GM19240 (cell line): ENCODE data around the gene FFAR3.
"Not testable (repeated sequence)": the region's sequence is repeated elsewhere in the genome, so short reads cannot be mapped to it uniquely, and the experiment has no call there.

ENCODE experiments used
- DNase-seq: peaks from one replicate; pipeline ENCODE4 v3.0.0; 2011; ENCODE audit warnings: low spot score; ENCODE audit not compliant: insufficient read length

The FFAR3 gene

GRCh38 chr19:35349614-35350521, 8.4 kb upstream of the FFAR3 start:
- no peak for DNase-seq

DNA sequence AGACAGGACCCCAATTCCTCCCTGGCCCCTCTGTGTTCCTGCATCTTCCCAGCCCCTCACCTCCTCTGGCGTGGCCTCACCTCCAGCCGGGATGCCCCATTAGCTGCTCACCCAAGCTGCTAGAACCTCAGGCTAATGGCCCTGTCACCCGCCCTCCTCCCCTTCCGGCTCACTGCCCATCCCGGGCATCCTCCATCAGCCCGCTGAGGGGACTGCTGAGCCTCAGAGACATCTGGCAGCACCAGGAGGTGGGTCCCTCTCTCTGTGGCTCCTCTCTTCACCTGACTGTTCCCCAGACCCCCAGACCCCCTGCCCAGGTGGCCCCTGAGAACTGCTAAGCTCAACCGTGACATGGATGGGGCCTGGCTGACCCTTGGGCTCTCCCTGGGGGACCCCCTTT, 7.7 kb upstream of the FFAR3 start:
- no peak for DNase-seq

- DNase-seq: no peak
These were observed 6.7 kb upstream of the FFAR3 start for GRCh38 chr19:35351411-35352176.

DNA sequence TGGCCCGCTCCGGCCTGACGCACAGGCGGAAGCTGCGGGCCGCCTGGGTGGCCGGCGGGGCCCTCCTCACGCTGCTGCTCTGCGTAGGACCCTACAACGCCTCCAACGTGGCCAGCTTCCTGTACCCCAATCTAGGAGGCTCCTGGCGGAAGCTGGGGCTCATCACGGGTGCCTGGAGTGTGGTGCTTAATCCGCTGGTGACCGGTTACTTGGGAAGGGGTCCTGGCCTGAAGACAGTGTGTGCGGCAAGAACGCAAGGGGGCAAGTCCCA, 6.1 kb upstream of the FFAR3 start:
- DNase-seq: no peak

- DNase-seq: peak; percentile 68
These were observed 5.6 kb upstream of the FFAR3 start for GRCh38 chr19:35352448-35353304.

DNA sequence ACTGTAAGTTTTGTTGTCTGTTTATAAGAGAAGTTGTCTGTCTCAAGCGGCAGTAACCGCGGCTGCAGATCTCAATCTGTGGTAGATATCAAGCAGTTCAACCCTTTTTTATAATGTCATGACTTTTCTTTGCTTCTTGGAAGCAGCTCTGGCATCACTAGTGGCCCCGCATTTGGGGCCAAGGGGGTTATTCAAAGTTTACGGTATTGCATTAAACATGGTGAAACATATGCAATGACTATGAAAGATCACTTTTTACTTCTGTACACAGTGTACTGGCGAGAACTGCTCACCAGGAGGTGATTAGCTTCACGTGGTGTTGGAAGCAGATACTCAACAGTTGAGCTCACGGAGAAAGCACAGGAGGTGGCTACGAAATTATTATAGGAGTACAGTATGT, 4.6 kb upstream of the FFAR3 start:
- DNase-seq: no peak

GRCh38 chr19:35354898-35355297, 3.4 kb upstream of the FFAR3 start:
- no peak for DNase-seq

DNA sequence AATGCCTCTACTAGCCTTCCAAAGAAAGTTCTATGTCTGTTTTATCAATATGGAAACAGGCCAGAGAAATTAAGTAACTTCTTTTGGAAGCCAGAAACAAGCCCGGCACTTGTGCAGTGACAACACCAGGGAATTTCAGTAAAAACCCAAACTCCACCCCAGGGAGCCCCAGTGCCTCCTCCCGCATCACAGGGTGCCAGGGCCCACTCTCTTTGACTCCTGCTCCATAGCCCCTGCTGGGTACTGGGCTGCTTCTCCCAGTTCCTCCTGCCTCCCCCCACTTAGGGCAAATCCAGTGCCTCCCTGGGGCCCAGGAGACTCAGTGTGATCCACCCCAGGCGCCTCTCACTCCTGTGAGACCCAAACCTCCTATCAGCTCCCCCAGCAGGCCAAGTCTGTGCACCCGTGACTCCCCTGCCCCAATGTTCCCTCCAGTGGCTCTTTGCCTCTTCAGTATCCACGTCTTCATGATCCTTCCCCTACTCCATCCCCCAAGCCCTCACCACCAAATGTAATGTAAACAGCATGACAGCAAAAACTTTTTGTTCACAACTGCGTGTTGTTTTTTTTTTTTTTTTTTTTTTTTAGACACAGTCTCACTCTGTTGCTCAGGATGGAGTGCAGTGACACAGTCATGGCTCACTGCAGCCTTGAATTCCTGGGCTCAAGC, 2.3 kb upstream of the FFAR3 start:
- DNase-seq: no peak

GRCh38 chr19:35358834-35359233, 574 bp downstream of the FFAR3 start:
- DNase-seq: not testable (repeated sequence)

GRCh38 chr19:35359395-35359794, 1.1 kb downstream of the FFAR3 start:
- DNase-seq: not testable (repeated sequence)

- DNase-seq: not testable (repeated sequence)
These were observed 1.8 kb downstream of the FFAR3 start for GRCh38 chr19:35360081-35360480.

- DNase-seq: no peak
These were observed 2.7 kb downstream of the FFAR3 start for GRCh38 chr19:35360880-35361420.

DNA sequence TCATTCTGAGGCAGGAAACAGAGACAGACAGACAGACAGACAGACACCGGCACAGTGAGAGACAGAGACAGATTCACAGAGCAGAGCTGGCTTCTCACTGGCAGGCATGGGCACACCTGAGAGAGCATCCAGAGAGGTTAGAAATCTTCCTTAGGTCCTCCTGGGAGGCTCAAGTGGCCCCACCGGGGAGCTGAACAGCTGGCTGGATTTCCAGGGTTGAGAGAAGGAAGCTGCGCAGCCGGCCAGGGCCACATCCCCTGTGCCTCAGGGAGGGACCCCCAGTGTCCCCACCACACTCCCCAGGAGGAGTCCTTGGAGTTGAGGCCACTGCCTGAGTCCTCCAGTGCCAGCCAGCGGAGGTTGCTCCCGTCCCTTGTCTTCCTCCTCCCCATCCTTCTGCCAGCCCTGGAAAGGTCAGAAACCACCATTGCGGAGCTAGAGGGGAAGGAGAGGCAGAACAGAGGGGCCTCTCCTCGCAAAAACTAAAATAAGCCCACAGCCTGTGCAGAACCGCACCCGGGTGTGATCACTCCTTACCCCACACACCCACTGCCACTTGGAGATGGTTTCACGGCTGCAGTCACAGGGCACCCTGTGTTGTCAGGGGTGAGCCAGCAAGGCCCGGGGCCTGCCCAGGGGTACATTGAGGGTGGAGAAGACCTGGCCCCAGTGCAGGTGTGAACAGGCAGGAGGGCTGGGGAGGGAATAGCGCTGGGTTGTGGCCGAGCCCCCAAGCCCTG, 4.2 kb downstream of the FFAR3 start:
- no peak for DNase-seq

DNA sequence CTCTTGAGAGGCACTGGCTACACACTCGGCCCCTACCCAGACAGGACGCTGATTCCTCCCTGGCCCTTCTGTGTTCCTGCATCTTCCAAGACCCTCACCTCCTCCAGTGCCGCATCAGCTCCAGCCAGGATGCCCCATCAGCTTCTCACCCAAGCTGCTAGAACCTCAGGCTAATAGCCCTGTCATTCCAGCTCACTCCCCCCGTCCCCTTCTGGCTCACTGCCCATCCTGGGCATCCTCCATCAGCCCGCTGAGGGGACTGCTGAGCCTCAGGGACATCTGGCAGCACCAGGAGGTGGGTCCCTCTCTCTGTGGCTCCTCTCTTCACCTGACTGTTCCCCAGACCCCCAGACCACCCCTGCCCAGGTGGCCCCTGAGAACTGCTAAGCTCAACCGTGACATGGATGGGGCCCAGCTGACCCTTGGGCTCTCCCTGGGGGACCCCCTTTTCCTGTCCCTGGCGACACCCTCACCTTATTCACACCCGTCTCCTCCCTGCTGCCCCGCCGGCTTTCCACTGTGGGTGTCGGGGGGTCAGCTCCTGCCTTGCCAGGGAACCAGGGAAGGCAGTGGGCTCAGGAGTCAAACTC, 4.8 kb downstream of the FFAR3 start:
- no peak for DNase-seq

GRCh38 chr19:35363711-35364425, 5.6 kb downstream of the FFAR3 start:
- no peak for DNase-seq

- no peak for DNase-seq
These were observed 7.0 kb downstream of the FFAR3 start for GRCh38 chr19:35365303-35365702.

DNA sequence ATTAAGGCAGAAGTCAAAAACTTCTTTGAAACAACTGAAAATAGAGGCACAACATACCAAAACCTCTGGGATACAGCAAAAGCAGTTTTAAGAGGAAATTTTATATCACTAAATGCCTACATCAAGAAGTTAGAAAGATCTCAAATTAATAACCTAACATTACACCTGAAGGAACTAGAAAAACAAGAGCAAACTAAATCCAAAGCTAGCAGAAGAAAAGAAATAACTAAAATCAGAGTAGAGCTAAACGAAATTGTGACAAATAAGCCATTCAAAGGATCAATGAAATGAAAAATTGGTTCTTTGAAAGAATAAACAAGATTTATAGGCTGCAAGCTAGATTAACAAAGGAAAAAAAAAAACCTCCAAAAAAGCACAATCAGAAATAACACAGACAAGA, 10.1 kb downstream of the FFAR3 start:
- no peak for DNase-seq

DNA sequence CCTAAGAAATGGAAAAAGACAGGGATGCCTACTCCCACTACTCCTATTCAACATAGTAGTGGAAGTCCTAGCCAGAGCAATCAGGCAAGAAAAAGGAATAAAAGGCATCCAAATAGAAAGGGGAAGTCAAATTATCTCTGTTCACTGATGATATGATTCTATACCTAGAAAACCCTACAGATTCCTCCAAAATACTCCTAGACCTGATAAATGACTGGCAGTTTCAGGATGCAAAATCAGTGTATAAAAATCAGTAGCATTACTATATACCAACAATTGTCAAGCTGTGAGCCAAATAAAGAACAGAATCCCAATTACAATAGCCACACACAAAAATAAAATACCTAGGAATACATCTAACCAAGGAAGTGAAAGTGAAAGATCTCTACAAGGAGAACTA, 11.3 kb downstream of the FFAR3 start:
- DNase-seq: no peak

- no peak for DNase-seq
These were observed 12.5 kb downstream of the FFAR3 start, which contains the start of gene GPR42 for GRCh38 chr19:35370722-35371121. Gene GPR42, plus strand, starts transcription at chr19:35371068. Its CDS starts 292 bp downstream, at chr19:35371360.
